ENCODE measurements around the gene BANP. TPM values are rescaled to one million over a fixed set of nuclear protein-coding genes. Genes with fewer than 3 reads are reported as not detected.
"Not testable (repeated sequence)": the region's sequence is repeated elsewhere in the genome, so short reads cannot be mapped to it uniquely, and the experiment has no call there.

BANP gene
- total RNA-seq, 1 experiment from 2014 or later: 16.7 TPM

- in situ Hi-C loops (cut with HindIII; ENCODE audit: low pct_unique_long_range_greater_than_20kb, low sequenced_read_pairs): no loop called here
- DNase-seq (ENCODE audit: low read depth): no peak
Observed at GRCh38 chr16:88076211-88076931, 125.1 kb downstream of the BANP start.

GRCh38 chr16:88076932-88077320 lies 125.7 kb downstream of the BANP start:
- in situ Hi-C loops (cut with HindIII; ENCODE audit: low pct_unique_long_range_greater_than_20kb, low sequenced_read_pairs); DNase-seq (ENCODE audit: low read depth): not testable (repeated sequence)

GRCh38 chr16:88077328-88078108 lies 126.3 kb downstream of the BANP start:
- in situ Hi-C loops (cut with HindIII; ENCODE audit: low pct_unique_long_range_greater_than_20kb, low sequenced_read_pairs): no loop called here
- no peak for DNase-seq (ENCODE audit: low read depth)

GRCh38 chr16:88078111-88078775 lies 127.0 kb downstream of the BANP start:
- no peak for DNase-seq (ENCODE audit: low read depth)
- in situ Hi-C loops (cut with HindIII; ENCODE audit: low pct_unique_long_range_greater_than_20kb, low sequenced_read_pairs): no loop called here

- in situ Hi-C loops (cut with HindIII; ENCODE audit: low pct_unique_long_range_greater_than_20kb, low sequenced_read_pairs): no loop called here
- DNase-seq (ENCODE audit: low read depth): no peak
Observed at GRCh38 chr16:88083582-88083981, 132.3 kb downstream of the BANP start.

- in situ Hi-C loops (cut with HindIII; ENCODE audit: low pct_unique_long_range_greater_than_20kb, low sequenced_read_pairs): no loop called here
- peak; percentile 5 for DNase-seq (ENCODE audit: low read depth)
Observed at GRCh38 chr16:88084881-88085280, 133.6 kb downstream of the BANP start.

GRCh38 chr16:88086571-88087516 lies 135.6 kb downstream of the BANP start:
- in situ Hi-C loops (cut with HindIII; ENCODE audit: low pct_unique_long_range_greater_than_20kb, low sequenced_read_pairs): no loop called here
- no peak for DNase-seq (ENCODE audit: low read depth)

GRCh38 chr16:88087517-88087877 lies 136.3 kb downstream of the BANP start:
- in situ Hi-C loops (cut with HindIII; ENCODE audit: low pct_unique_long_range_greater_than_20kb, low sequenced_read_pairs): no loop called here

GRCh38 chr16:88088161-88088581 lies 136.9 kb downstream of the BANP start:
- in situ Hi-C loops (cut with HindIII; ENCODE audit: low pct_unique_long_range_greater_than_20kb, low sequenced_read_pairs): no loop called here
- no peak for DNase-seq (ENCODE audit: low read depth)

More at GRCh38 chr16:88087517-88087877, 136.3 kb downstream of the BANP start:
- no peak for DNase-seq (ENCODE audit: low read depth)

GRCh38 chr16:88088611-88089010 lies 137.4 kb downstream of the BANP start:
- DNase-seq (ENCODE audit: low read depth); in situ Hi-C loops (cut with HindIII; ENCODE audit: low pct_unique_long_range_greater_than_20kb, low sequenced_read_pairs): not testable (repeated sequence)

GRCh38 chr16:88089071-88089470 lies 137.8 kb downstream of the BANP start:
- DNase-seq (ENCODE audit: low read depth); in situ Hi-C loops (cut with HindIII; ENCODE audit: low pct_unique_long_range_greater_than_20kb, low sequenced_read_pairs): not testable (repeated sequence)

GRCh38 chr16:88089632-88090376 lies 138.6 kb downstream of the BANP start:
- in situ Hi-C loops (cut with HindIII; ENCODE audit: low pct_unique_long_range_greater_than_20kb, low sequenced_read_pairs); DNase-seq (ENCODE audit: low read depth): not testable (repeated sequence)

- DNase-seq (ENCODE audit: low read depth); in situ Hi-C loops (cut with HindIII; ENCODE audit: low pct_unique_long_range_greater_than_20kb, low sequenced_read_pairs): not testable (repeated sequence)
Observed at GRCh38 chr16:88090377-88091175, 139.3 kb downstream of the BANP start.

GRCh38 chr16:88091221-88091971 lies 140.2 kb downstream of the BANP start:
- DNase-seq (ENCODE audit: low read depth); in situ Hi-C loops (cut with HindIII; ENCODE audit: low pct_unique_long_range_greater_than_20kb, low sequenced_read_pairs): not testable (repeated sequence)

- DNase-seq (ENCODE audit: low read depth); in situ Hi-C loops (cut with HindIII; ENCODE audit: low pct_unique_long_range_greater_than_20kb, low sequenced_read_pairs): not testable (repeated sequence)
Observed at GRCh38 chr16:88091972-88092302, 140.7 kb downstream of the BANP start.
